Measurements from ENCODE around the gene WDR77. TPM values are rescaled to one million over a fixed set of nuclear protein-coding genes. Genes with fewer than 3 reads are reported as not detected.

The WDR77 gene
- total RNA-seq, 2 experiments from 2014 or later, result 12.4 to 15.1 TPM

DNA sequence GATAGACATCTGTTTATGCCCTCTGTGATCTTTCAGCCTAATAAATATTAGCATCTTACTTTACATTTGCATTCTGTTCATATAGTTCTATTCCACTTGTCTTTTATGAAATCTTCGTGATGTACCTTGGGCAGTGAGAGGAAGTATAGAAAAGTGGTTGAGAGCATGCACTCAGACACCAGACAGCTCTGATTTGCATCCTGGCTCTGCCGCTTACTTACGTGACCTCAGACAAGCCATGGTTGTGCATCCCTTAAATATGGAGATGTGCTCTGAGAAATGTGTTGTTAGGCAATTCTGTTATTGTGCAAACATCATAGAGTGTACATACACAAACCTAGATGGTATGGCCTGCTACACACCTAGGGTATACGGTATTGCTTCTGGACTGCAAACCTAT, 44.5 kb downstream of the WDR77 start:
- DNase-seq (no peak), ATAC-seq (ENCODE audit: poor library complexity) (no peak)
- H3K36me3 Mint-ChIP-seq (ENCODE audit: low read depth), result no peaks in the 10 kb centered on the region
- POLR2A ChIA-PET, result interaction anchor here (0.6 to 1.5 kb wide), 2 partner anchors 58 to 103 kb away, joined by 3 read pairs; no protein-coding TSS in a partner anchor
- intact Hi-C loops (cut with DNase I, micrococcal nuclease), result loop anchor here in 1 of 2 experiments (5.0 kb wide), 2 partner anchors 57 to 267 kb away; no protein-coding TSS in a partner anchor
- peaks cover 58% of the 10 kb centered on the region for H3K4me1 Mint-ChIP-seq (ENCODE audit: low read depth)
- H3K9me3 Mint-ChIP-seq, result no peaks in the 10 kb centered on the region
- H3K9me3 ChIP-seq (ENCODE audit: control insufficient read depth in 1 of 2, insufficient read depth in 1 of 2, low read length in 2 of 2), result no peaks in the 10 kb centered on the region
- TF ChIP-seq, protein P1, sequence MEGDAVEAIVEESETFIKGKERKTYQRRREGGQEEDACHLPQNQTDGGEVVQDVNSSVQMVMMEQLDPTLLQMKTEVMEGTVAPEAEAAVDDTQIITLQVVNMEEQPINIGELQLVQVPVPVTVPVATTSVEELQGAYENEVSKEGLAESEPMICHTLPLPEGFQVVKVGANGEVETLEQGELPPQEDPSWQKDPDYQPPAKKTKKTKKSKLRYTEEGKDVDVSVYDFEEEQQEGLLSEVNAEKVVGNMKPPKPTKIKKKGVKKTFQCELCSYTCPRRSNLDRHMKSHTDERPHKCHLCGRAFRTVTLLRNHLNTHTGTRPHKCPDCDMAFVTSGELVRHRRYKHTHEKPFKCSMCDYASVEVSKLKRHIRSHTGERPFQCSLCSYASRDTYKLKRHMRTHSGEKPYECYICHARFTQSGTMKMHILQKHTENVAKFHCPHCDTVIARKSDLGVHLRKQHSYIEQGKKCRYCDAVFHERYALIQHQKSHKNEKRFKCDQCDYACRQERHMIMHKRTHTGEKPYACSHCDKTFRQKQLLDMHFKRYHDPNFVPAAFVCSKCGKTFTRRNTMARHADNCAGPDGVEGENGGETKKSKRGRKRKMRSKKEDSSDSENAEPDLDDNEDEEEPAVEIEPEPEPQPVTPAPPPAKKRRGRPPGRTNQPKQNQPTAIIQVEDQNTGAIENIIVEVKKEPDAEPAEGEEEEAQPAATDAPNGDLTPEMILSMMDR (IDR thresholded peaks at IDR 0.05), result no peak
- CTCF ChIA-PET, result no interaction called here
- peak overlapping the region; percentile 21 for H3K27ac Mint-ChIP-seq
- H3K36me3 ChIP-seq (ENCODE audit: insufficient read depth, low read length), result no peaks in the 10 kb centered on the region
- H3K27ac ChIP-seq (ENCODE audit: low read depth in 1 of 2, low read length in 2 of 2), result no peak overlapping the region
- no peak overlapping the region for H3K4me3 Mint-ChIP-seq
- H3K4me1 ChIP-seq (ENCODE audit: insufficient read depth, low read length), result peaks cover 12% of the 10 kb centered on the region
- H3K27me3 ChIP-seq (ENCODE audit: control insufficient read depth in 1 of 2, insufficient read depth in 2 of 2, low read length in 2 of 2), result no peaks in the 10 kb centered on the region
- no peaks in the 10 kb centered on the region for H3K27me3 Mint-ChIP-seq
- no peak overlapping the region for H3K4me3 ChIP-seq (ENCODE audit: low read length)

GRCh38 chr1:111402083-111402482, 47.0 kb downstream of the WDR77 start:
- Mint-ChIP-seq H3K9me3 (peaks cover 2% of the 10 kb centered on the region), H3K4me1 (ENCODE audit: low read depth) (peaks cover 61% of the 10 kb centered on the region), H3K36me3 (ENCODE audit: low read depth) (no peaks in the 10 kb centered on the region), H3K27me3 (no peaks in the 10 kb centered on the region), H3K27ac (no peak overlapping the region), H3K4me3 (no peak overlapping the region)
- Histone ChIP-seq H3K36me3 (ENCODE audit: insufficient read depth, low read length) (no peaks in the 10 kb centered on the region), H3K9me3 (ENCODE audit: control insufficient read depth in 1 of 2, insufficient read depth in 1 of 2, low read length in 2 of 2) (no peaks in the 10 kb centered on the region), H3K4me3 (ENCODE audit: low read length) (no peak overlapping the region), H3K27ac (ENCODE audit: low read depth in 1 of 2, low read length in 2 of 2) (no peak overlapping the region), H3K27me3 (ENCODE audit: control insufficient read depth in 1 of 2, insufficient read depth in 2 of 2, low read length in 2 of 2) (no peaks in the 10 kb centered on the region), H3K4me1 (ENCODE audit: insufficient read depth, low read length) (peaks cover 7% of the 10 kb centered on the region)
- ChIA-PET POLR2A (interaction anchor here (0.7 to 0.9 kb wide), 2 partner anchors 46 to 263 kb away, joined by 3 read pairs; partner anchors contain the start of genes CEPT1 and DRAM2), CTCF (no interaction called here)
- TF ChIP-seq, protein P1 (IDR thresholded peaks at IDR 0.05), result no peak
- intact Hi-C loops (cut with DNase I, micrococcal nuclease), result loop anchor here in 1 of 2 experiments (5.0 kb wide), 2 partner anchors 55 to 265 kb away; no protein-coding TSS in a partner anchor
- ATAC-seq (ENCODE audit: poor library complexity) (no peak), DNase-seq (no peak)

- H3K4me3 ChIP-seq (ENCODE audit: low read length), result no peak overlapping the region
- H3K9me3 ChIP-seq (ENCODE audit: control insufficient read depth in 1 of 2, insufficient read depth in 1 of 2, low read length in 2 of 2), result no peaks in the 10 kb centered on the region
- no peak overlapping the region for H3K4me3 Mint-ChIP-seq
- no peaks in the 10 kb centered on the region for H3K27me3 Mint-ChIP-seq
- H3K27ac ChIP-seq (ENCODE audit: low read depth in 1 of 2, low read length in 2 of 2), result no peak overlapping the region
- H3K36me3 ChIP-seq (ENCODE audit: insufficient read depth, low read length), result no peaks in the 10 kb centered on the region
- peak in 12 of 14 experiments; percentile 7 to 69 (median 24) for DNase-seq
- peaks cover 2% of the 10 kb centered on the region for H3K9me3 Mint-ChIP-seq
- POLR2A ChIA-PET, result interaction anchor here (0.6 to 1.3 kb wide), 5 partner anchors 174 to 260 kb away, joined by 3 to 6 read pairs (median 3); partner anchors contain the start of genes CEPT1 and DRAM2
- H3K4me1 ChIP-seq (ENCODE audit: insufficient read depth, low read length), result no peaks in the 10 kb centered on the region
- CTCF ChIA-PET, result interaction anchor here (0.8 to 1.6 kb wide), 14 partner anchors 10 to 208 kb away, joined by 3 to 9 read pairs (median 3); no protein-coding TSS in a partner anchor
- peaks cover 40% of the 10 kb centered on the region for H3K4me1 Mint-ChIP-seq (ENCODE audit: low read depth)
- H3K27me3 ChIP-seq (ENCODE audit: control insufficient read depth in 1 of 2, insufficient read depth in 2 of 2, low read length in 2 of 2), result no peaks in the 10 kb centered on the region
- TF ChIP-seq, protein P1 (IDR thresholded peaks at IDR 0.05), result peak; percentile 84
- intact Hi-C loops (cut with DNase I, micrococcal nuclease), result loop anchor here (1.0 to 5.0 kb wide), 4 partner anchors 53 to 369 kb away; no protein-coding TSS in a partner anchor
- no peaks in the 10 kb centered on the region for H3K36me3 Mint-ChIP-seq (ENCODE audit: low read depth)
- H3K27ac Mint-ChIP-seq, result no peak overlapping the region
- ATAC-seq (ENCODE audit: poor library complexity), result no peak
Measured at GRCh38 chr1:111399792-111400610, 49.1 kb downstream of the WDR77 start.
